ENCODE data around the gene C11orf68.
A peak's percentile ranks its signal among the peaks of the same experiment; 100 is the strongest.

C11orf68 gene

DNA sequence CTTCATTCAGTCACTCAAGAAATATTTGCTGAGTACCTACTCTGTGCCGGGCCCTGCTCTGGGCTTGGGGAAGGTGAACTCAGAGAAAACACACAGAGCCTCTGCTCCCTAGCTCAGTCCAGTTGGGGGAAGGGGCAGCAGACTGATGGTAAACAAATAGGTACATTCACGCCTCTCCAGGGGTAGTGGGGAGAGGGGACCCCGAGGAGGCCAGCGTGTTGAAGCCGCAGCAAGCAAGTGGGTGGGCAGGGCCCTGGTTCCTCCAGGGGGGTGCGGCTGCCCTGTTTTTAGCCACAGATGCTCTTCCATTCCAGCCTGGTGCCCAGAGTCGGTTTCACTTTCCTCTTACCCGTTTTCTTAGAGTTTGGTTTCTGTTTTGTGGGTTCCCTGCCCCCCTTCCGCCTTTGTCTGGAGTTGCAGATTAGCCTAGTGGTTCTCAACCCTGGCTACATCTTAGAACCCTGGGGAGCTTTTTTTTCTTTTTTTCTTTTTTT, 9.1 kb upstream of the C11orf68 start:
- DNase-seq (ENCODE audit: low read depth), result peak; percentile 79
- peak overlapping the region; percentile 33 for H3K4me3 ChIP-seq (ENCODE audit: low read depth, low read length)
- TF ChIP-seq, protein P1, sequence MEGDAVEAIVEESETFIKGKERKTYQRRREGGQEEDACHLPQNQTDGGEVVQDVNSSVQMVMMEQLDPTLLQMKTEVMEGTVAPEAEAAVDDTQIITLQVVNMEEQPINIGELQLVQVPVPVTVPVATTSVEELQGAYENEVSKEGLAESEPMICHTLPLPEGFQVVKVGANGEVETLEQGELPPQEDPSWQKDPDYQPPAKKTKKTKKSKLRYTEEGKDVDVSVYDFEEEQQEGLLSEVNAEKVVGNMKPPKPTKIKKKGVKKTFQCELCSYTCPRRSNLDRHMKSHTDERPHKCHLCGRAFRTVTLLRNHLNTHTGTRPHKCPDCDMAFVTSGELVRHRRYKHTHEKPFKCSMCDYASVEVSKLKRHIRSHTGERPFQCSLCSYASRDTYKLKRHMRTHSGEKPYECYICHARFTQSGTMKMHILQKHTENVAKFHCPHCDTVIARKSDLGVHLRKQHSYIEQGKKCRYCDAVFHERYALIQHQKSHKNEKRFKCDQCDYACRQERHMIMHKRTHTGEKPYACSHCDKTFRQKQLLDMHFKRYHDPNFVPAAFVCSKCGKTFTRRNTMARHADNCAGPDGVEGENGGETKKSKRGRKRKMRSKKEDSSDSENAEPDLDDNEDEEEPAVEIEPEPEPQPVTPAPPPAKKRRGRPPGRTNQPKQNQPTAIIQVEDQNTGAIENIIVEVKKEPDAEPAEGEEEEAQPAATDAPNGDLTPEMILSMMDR (IDR thresholded peaks at IDR 0.05; ENCODE audit: low read depth, low read length, missing control alignments), result no peak

DNA sequence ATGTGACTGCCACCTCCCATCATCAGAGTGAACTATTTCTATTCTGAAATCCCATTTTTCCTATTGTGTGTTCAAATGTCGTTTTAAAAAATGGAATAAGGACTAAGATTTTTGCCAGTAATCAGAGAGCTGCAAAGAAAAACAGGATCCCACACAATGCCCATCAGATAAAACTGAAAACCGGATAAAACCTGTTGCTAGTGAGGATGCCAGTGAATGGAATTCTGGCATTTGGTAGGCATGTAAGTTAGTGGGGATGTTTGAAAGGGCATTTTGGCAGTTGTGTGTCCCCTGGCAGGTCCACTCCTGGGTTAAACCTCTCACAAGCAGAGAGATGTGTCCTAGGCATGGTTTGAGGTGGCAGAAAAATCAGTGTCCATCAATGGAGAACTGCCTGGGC, 6.5 kb upstream of the C11orf68 start:
- DNase-seq (ENCODE audit: low read depth), result no peak
- no peak overlapping the region for H3K4me3 ChIP-seq (ENCODE audit: low read depth, low read length)
- TF ChIP-seq, protein P1 (IDR thresholded peaks at IDR 0.05; ENCODE audit: low read depth, low read length, missing control alignments), result no peak

DNA sequence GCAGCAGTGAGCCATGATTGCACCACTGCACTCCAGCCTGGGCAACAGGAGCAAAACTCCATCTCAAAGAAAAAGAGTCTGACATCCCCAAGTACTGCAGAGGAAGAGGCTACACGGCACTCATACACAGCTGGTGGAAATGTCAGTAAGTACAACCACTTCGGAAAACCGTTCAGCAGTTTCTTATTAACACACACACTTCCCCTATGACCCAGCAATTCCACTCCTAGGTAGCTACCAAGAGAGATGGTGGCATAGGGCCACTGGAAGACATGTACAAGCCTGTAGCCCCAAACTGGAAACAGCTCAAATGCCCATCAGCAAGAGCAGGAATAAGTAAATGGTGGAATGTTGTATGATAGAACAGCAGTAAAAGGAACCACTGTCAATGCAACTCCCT, 3.7 kb upstream of the C11orf68 start:
- TF ChIP-seq, protein P1 (IDR thresholded peaks at IDR 0.05; ENCODE audit: low read depth, low read length, missing control alignments), result no peak
- no peak for DNase-seq (ENCODE audit: low read depth)
- no peak overlapping the region for H3K4me3 ChIP-seq (ENCODE audit: low read depth, low read length)

DNA sequence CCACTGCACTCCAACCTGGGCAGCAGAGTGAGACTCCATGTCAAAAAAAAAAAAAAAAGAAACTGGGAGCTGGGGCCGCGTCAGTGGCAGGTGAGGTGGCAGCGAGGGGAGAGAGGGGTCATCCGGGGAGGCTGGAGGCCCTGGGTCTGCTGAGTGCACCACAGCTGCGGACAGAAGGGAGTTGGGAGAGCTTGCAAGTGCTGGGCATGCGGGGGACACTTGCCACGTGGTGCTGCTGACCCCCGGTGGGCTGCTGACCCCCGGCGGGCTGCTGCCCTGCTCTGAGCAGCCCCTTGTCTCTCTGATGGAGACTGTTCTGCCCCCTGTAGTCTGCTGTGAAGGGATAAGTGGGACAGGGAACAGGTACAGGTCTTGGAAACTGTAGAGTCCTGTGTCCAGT, 3.0 kb upstream of the C11orf68 start:
- no peak for DNase-seq (ENCODE audit: low read depth)
- H3K4me3 ChIP-seq (ENCODE audit: low read depth, low read length), result no peak overlapping the region
- TF ChIP-seq, protein P1 (IDR thresholded peaks at IDR 0.05; ENCODE audit: low read depth, low read length, missing control alignments), result no peak

DNA sequence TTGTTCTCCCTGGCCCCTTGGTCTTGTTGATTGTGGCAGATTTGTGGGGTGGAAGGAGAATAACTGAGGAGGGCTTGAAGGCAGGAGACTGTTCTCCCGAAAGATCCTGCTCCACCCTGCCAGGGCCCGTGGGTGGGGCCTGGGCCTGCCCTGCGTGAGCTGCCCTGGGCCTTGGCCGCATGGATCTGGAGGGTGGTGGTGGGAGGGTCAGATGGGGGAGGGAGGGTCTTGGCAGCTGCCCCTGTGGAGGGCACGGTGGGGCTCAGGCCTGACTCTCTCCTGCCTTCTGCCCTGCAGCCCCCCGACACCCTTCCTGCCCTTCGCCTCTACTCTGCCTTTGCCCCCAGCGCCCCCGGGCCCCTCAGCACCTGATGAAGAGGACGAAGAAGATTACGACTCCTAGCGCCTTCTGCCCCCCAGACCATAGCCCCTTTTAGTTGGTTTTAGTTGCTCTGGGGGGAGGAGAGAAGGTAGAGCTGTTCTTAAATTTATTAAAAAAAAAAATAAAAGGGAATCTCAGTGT, 2.2 kb upstream of the C11orf68 start:
- TF ChIP-seq, protein P1 (IDR thresholded peaks at IDR 0.05; ENCODE audit: low read depth, low read length, missing control alignments), result no peak

DNA sequence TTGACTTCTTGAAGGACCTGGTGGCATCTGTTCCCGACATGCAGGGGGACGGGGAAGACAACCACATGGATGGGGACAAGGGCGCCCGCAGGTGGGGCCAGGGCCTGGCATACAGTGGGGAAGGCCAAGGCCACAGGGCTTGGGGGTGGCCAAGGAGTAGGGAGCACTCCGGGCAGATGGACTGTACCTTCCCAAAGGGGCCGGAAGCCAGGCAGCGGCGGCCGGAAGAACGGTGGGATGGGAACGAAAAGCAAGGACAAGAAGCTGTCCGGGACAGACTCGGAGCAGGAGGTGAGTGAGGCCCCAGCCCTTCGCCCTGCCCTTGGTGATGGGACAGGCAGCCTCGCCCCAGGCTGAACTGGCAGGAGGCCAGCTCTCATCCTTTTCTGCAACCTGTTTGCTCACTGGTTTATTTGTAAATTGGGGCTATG, 1.5 kb upstream of the C11orf68 start:
- DNase-seq (ENCODE audit: low read depth), result no peak
- H3K4me3 ChIP-seq (ENCODE audit: low read depth, low read length), result peak overlapping the region; percentile 71
- TF ChIP-seq, protein P1 (IDR thresholded peaks at IDR 0.05; ENCODE audit: low read depth, low read length, missing control alignments), result no peak

More for the DNA sequence above, 2.2 kb upstream of the C11orf68 start:
- DNase-seq (ENCODE audit: low read depth), result no peak
- no peak overlapping the region for H3K4me3 ChIP-seq (ENCODE audit: low read depth, low read length)
